Smooth muscle cell (in vitro differentiated cells): ENCODE data around the gene QDPR. TPM values are rescaled to one million over a fixed set of nuclear protein-coding genes. Genes with fewer than 3 reads are reported as not detected.

Experiments used
- DNase-seq: peaks from one replicate; lab custom pipeline; 2025; ENCODE audit not compliant: unreplicated experiment; lab: John Stamatoyannopoulos, UW
- H2AFZ ChIP-seq: fragments of 200-600 bp; sonication (generic); 2 replicates; pipeline ENCODE4 v1.6.0; 2016; ENCODE audit warnings: antibody characterized with exemption, low read depth, mild to moderate bottlenecking
- H3F3A ChIP-seq: fragments of 200-600 bp; sonication (generic); 2 replicates; pipeline ENCODE4 v1.6.0; 2017; ENCODE audit warnings: antibody characterized with exemption, low read depth
- H3K27ac ChIP-seq: fragments of 200-600 bp; sonication (generic); 2 replicates; pipeline ENCODE4 v1.5.1; 2016; ENCODE audit warnings: low read depth, mild to moderate bottlenecking
- H3K27me3 ChIP-seq: fragments of 200-600 bp; sonication (generic); 2 replicates; pipeline ENCODE4 v1.6.1; 2016; ENCODE audit warnings: low read depth, mild to moderate bottlenecking
- H3K36me3 ChIP-seq: fragments of 200-600 bp; sonication (generic); 2 replicates; pipeline ENCODE4 v1.5.1; 2016; ENCODE audit warnings: low read depth
- H3K4me1 ChIP-seq: fragments of 200-600 bp; sonication (generic); 2 replicates; pipeline ENCODE4 v1.5.1; 2016; ENCODE audit warnings: low read depth
- H3K4me2 ChIP-seq: fragments of 200-600 bp; sonication (generic); 2 replicates; pipeline ENCODE4 v1.6.0; 2016; ENCODE audit warnings: mild to moderate bottlenecking
- H3K4me3 ChIP-seq: fragments of 200-600 bp; sonication (generic); 2 replicates; pipeline ENCODE4 v1.5.1; 2016; ENCODE audit warnings: mild to moderate bottlenecking
- H3K79me2 ChIP-seq: fragments of 200-600 bp; sonication (generic); 2 replicates; pipeline ENCODE4 v1.6.0; 2016; ENCODE audit warnings: low read depth, mild to moderate bottlenecking
- H3K9ac ChIP-seq: fragments of 200-600 bp; sonication (generic); 2 replicates; pipeline ENCODE4 v1.6.0; 2016; ENCODE audit warnings: low read depth
- H3K9me3 ChIP-seq: fragments of 200-600 bp; sonication (generic); replicated peaks from 2 replicates; pipeline ENCODE4 v1.5.1; 2016; ENCODE audit warnings: low read depth
- H4K20me1 ChIP-seq: fragments of 200-600 bp; sonication (generic); 2 replicates; pipeline ENCODE4 v1.6.0; 2016; ENCODE audit warnings: low read depth
- CTCF ChIP-seq: fragments of 200-600 bp; sonication (generic); IDR thresholded peaks from 2 replicates; pipeline ENCODE4 v1.5.1; 2017; ENCODE audit warnings: borderline replicate concordance, mild to moderate bottlenecking, antibody characterized with exemption; ENCODE audit not compliant: insufficient read depth, poor library complexity, severe bottlenecking
- WGBS: methylation state at CpG from one replicate; pipeline ENCODE4 v1.1.7; 2016; ENCODE audit warnings: low lambda C conversion rate; 5-methylcytosine and 5-hydroxymethylcytosine counted together
- polyA plus RNA-seq: library from polyadenylated mRNA; unstranded; fragments of >200 nt; fragmentation: Nextera tagmentation; extraction: Ambion mirVana; gene quantifications from 2 replicates; pipeline ENCODE4 v1.2.1, GENCODE V29; 2016
- total RNA-seq: library from RNA; depleted of rRNA; stranded (reverse); fragments of >200 nt; gene quantifications from 2 replicates; pipeline ENCODE4 v1.2.3, GENCODE V29; 2014

QDPR gene
- total and polyA plus RNA-seq, 2 experiments from 2014 or later, result 27.5 to 34.8 TPM

GRCh38 chr4:17437396-17437795, 74.5 kb downstream of the QDPR start:
- no peaks in the 10 kb centered on the region for H3K27me3 ChIP-seq
- no peak for TF ChIP-seq CTCF
- H3F3A ChIP-seq, result no peaks in the 10 kb centered on the region
- no peaks in the 10 kb centered on the region for H3K79me2 ChIP-seq
- H3K4me1 ChIP-seq, result no peaks in the 10 kb centered on the region
- H3K4me2 ChIP-seq, result no peak overlapping the region
- WGBS, result 94% methylated on average over 11 of the region's 11 CpGs
- H3K36me3 ChIP-seq, result no peaks in the 10 kb centered on the region
- no peak overlapping the region for H3K9ac ChIP-seq
- no peak overlapping the region for H3K4me3 ChIP-seq
- H3K27ac ChIP-seq, result no peak overlapping the region
- no peaks in the 10 kb centered on the region for H4K20me1 ChIP-seq
- H3K9me3 ChIP-seq, result no peaks in the 10 kb centered on the region
- no peak overlapping the region for H2AFZ ChIP-seq
- no peak for DNase-seq

GRCh38 chr4:17436750-17437090, 75.2 kb downstream of the QDPR start:
- no peaks in the 10 kb centered on the region for H4K20me1 ChIP-seq
- H3K4me2 ChIP-seq, result no peak overlapping the region
- H3K4me3 ChIP-seq, result no peak overlapping the region
- no peak overlapping the region for H3K9ac ChIP-seq
- no peak overlapping the region for H3K27ac ChIP-seq
- H3K27me3 ChIP-seq, result no peaks in the 10 kb centered on the region
- no peaks in the 10 kb centered on the region for H3K9me3 ChIP-seq
- H3F3A ChIP-seq, result no peaks in the 10 kb centered on the region
- H3K79me2 ChIP-seq, result no peaks in the 10 kb centered on the region
- no peaks in the 10 kb centered on the region for H3K36me3 ChIP-seq
- no peak for TF ChIP-seq CTCF
- H3K4me1 ChIP-seq, result no peaks in the 10 kb centered on the region
- no peak for DNase-seq
- 97% methylated on average over 26 of the region's 28 CpGs for WGBS
- no peak overlapping the region for H2AFZ ChIP-seq

Other genes with a start within 250 kb of the QDPR start
- not detected in 2 replicates for gene CLRN2, start 3.1 kb upstream of the QDPR start, total RNA-seq
- gene CLRN2, start 3.1 kb upstream of the QDPR start, polyA plus RNA-seq, result not detected in 2 replicates
- gene LAP3, start 65.1 kb upstream of the QDPR start, total RNA-seq, result 29.1 and 42.9 TPM in 2 replicates
- gene LAP3, start 65.1 kb upstream of the QDPR start, polyA plus RNA-seq, result 37.6 and 38.6 TPM in 2 replicates
- gene MED28, start 102.6 kb upstream of the QDPR start, total RNA-seq, result 10.4 and 10.9 TPM in 2 replicates
- gene MED28, start 102.6 kb upstream of the QDPR start, polyA plus RNA-seq, result 39.5 and 42.0 TPM in 2 replicates